ENCODE measurements around the gene INPP5A.
"Not testable (repeated sequence)": the region's sequence is repeated elsewhere in the genome, so short reads cannot be mapped to it uniquely, and the experiment has no call there.

The INPP5A gene

DNA sequence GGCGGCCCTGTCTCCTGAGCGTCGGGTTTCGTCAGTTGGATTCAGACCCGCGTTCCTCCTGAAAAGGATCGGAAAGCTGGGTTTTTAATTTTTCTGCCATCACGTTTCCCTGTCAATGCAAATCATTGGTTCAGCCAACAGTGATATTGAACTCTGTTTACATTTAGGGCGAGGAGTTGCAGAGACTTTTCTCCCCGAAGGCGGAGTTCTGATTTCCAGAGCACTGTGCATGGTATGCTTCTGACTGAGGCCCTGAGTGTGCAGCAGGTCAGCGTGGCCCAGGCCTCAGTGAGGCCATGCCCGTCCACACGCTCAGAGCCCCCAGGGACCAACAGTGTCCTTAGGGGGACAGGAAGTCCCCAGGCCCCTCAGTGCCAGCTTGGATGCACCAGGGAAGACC lies 221.3 kb downstream of the INPP5A start:
- no peak for DNase-seq (ENCODE audit: low read depth)
- Histone ChIP-seq H3K27me3 (replicated peaks; ENCODE audit: control insufficient read depth, insufficient read depth, low read length) (no peaks in the 10 kb centered on the region), H3K9me3 (ENCODE audit: control insufficient read depth, low read length) (no peaks in the 10 kb centered on the region), H3K4me3 (ENCODE audit: low read length) (no peak overlapping the region), H3K4me1 (ENCODE audit: control insufficient read depth, insufficient read depth, low read length) (no peaks in the 10 kb centered on the region), H3K36me3 (ENCODE audit: control insufficient read depth, insufficient read depth, low read length, severe bottlenecking) (peaks cover 28% of the 10 kb centered on the region), H3K9ac (ENCODE audit: low read length) (no peak overlapping the region)

DNA sequence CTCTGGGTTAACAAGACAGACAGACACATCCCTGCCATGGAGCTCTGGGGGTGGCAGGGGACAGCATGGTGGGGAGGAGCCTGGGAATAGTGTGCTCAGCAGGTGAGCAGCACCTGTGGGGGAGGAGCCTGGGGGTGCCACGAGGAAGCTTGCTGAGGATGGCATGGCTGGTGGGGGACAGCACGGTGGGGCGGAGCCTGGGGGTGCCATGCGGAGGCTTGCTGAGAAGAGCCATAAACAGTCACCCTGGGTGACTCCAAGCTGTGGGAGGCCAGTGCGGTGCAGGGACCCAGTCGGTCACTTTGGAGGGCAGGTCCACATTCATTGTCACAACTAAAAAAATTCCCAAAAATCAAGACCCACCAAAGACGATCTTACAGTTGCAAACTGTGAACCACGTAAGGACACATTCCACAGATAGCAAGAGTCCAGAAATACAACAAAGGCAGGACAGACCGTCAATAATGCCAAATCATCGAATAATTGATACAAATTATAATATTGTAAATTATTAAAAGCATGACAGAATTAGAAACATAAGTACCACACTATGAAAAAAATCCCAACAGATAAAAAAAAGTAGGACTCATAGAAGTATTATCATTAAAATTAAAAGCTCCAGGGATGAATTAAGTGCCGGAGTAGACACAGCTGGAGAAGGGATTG lies 223.9 kb downstream of the INPP5A start:
- H3K4me1 ChIP-seq (ENCODE audit: control insufficient read depth, insufficient read depth, low read length) = no peaks in the 10 kb centered on the region
- no peaks in the 10 kb centered on the region for H3K27me3 ChIP-seq (replicated peaks; ENCODE audit: control insufficient read depth, insufficient read depth, low read length)
- no peaks in the 10 kb centered on the region for H3K9me3 ChIP-seq (ENCODE audit: control insufficient read depth, low read length)
- H3K36me3 ChIP-seq (ENCODE audit: control insufficient read depth, insufficient read depth, low read length, severe bottlenecking) = peaks cover 10% of the 10 kb centered on the region
- DNase-seq (ENCODE audit: low read depth) = no peak
- no peak overlapping the region for H3K9ac ChIP-seq (ENCODE audit: low read length)
- no peak overlapping the region for H3K4me3 ChIP-seq (ENCODE audit: low read length)

DNA sequence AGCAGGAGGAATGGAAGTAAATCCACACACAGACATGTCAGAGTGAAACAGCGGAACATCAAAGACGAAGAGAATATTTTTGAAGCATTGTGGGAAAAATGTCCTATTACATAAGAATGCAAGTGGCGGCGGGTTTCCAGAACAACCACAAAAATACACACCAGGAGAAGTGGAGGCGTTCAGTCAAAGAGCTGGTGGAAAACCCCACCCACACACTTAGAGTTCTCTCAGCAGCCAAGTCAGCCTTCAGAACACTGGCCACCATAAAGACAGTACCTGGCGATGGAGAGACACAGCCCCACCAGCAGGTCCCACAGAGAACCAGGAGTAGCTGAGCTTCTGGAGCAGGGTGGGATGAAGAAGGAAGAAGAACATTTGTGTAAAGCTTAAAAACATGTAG lies 224.7 kb downstream of the INPP5A start:
- no peaks in the 10 kb centered on the region for H3K9me3 ChIP-seq (ENCODE audit: control insufficient read depth, low read length)
- no peaks in the 10 kb centered on the region for H3K4me1 ChIP-seq (ENCODE audit: control insufficient read depth, insufficient read depth, low read length)
- H3K4me3 ChIP-seq (ENCODE audit: low read length) = no peak overlapping the region
- no peaks in the 10 kb centered on the region for H3K27me3 ChIP-seq (replicated peaks; ENCODE audit: control insufficient read depth, insufficient read depth, low read length)
- no peak overlapping the region for H3K9ac ChIP-seq (ENCODE audit: low read length)
- no peak for DNase-seq (ENCODE audit: low read depth)
- peaks cover 10% of the 10 kb centered on the region for H3K36me3 ChIP-seq (ENCODE audit: control insufficient read depth, insufficient read depth, low read length, severe bottlenecking)

DNA sequence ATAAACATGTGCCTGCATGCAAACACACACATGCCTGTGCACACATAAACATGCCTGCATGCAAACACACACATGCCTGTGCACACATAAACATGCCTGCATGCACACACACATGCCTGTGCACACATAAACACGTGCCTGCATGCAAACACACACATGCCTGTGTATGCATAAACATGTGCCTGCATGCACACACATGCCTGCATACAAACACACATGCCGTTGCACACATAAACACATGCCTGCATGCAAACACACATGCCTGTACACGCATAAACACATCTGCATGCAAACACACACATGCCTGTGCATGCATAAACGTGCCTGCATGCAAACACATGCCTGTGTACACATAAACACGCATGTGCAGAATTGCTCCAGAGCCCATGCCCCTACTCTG lies 226.0 kb downstream of the INPP5A start:
- no peak overlapping the region for H3K9ac ChIP-seq (ENCODE audit: low read length)
- H3K4me1 ChIP-seq (ENCODE audit: control insufficient read depth, insufficient read depth, low read length) = no peaks in the 10 kb centered on the region

DNA sequence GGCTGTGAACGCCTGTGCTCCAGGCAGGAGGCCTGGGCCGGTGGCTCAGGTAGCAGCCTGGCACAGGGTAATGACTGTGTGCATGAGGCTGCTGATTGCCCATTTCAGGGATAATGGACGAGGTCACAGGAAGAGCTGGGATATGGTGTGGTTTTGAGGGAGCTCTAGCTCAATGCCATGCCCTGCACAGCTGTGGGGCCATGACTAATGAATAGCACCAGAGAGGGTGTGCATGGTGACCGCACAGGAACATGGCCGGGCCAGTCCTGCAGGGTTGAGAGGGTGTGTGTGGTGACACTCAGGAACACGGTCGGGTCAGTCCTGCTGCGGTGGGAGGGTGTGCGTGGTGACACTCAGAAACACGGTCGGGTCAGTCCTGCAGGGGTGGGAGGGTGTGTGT lies 226.5 kb downstream of the INPP5A start:
- peaks cover 14% of the 10 kb centered on the region for H3K36me3 ChIP-seq (ENCODE audit: control insufficient read depth, insufficient read depth, low read length, severe bottlenecking)
- no peak overlapping the region for H3K9ac ChIP-seq (ENCODE audit: low read length)
- no peaks in the 10 kb centered on the region for H3K27me3 ChIP-seq (replicated peaks; ENCODE audit: control insufficient read depth, insufficient read depth, low read length)
- H3K4me1 ChIP-seq (ENCODE audit: control insufficient read depth, insufficient read depth, low read length) = no peaks in the 10 kb centered on the region
- no peaks in the 10 kb centered on the region for H3K9me3 ChIP-seq (ENCODE audit: control insufficient read depth, low read length)
- H3K4me3 ChIP-seq (ENCODE audit: low read length) = no peak overlapping the region
- DNase-seq (ENCODE audit: low read depth) = no peak

More for the DNA sequence above, 226.0 kb downstream of the INPP5A start:
- no peaks in the 10 kb centered on the region for H3K9me3 ChIP-seq (ENCODE audit: control insufficient read depth, low read length)
- no peaks in the 10 kb centered on the region for H3K27me3 ChIP-seq (replicated peaks; ENCODE audit: control insufficient read depth, insufficient read depth, low read length)
- no peak overlapping the region for H3K4me3 ChIP-seq (ENCODE audit: low read length)
- no peak for DNase-seq (ENCODE audit: low read depth)
- peaks cover 10% of the 10 kb centered on the region for H3K36me3 ChIP-seq (ENCODE audit: control insufficient read depth, insufficient read depth, low read length, severe bottlenecking)

DNA sequence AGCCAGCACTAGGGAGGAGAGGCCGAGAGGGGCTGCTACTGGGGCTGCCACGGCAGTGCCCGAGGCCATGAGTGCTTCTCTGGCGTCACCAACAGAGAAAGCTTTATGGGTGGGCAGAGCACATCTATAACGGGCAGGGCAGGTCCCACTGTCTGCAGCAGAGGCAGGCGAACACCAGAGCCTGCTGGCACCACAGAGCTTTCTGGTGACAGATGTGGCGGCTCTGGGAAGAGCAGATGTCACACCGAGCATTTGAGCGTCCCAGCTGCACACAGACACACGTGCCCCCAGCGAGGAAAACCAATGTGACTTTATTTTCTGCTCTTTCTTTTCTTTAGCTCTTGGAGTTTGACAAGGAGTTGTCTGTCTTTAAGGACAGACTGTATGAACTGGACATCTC lies 227.8 kb downstream of the INPP5A start:
- no peak for DNase-seq (ENCODE audit: low read depth)
- H3K36me3 ChIP-seq (ENCODE audit: control insufficient read depth, insufficient read depth, low read length, severe bottlenecking) = peaks cover 16% of the 10 kb centered on the region
- no peak overlapping the region for H3K9ac ChIP-seq (ENCODE audit: low read length)
- no peaks in the 10 kb centered on the region for H3K27me3 ChIP-seq (replicated peaks; ENCODE audit: control insufficient read depth, insufficient read depth, low read length)
- H3K4me3 ChIP-seq (ENCODE audit: low read length) = no peak overlapping the region
- H3K9me3 ChIP-seq (ENCODE audit: control insufficient read depth, low read length) = no peaks in the 10 kb centered on the region
- H3K4me1 ChIP-seq (ENCODE audit: control insufficient read depth, insufficient read depth, low read length) = no peaks in the 10 kb centered on the region

DNA sequence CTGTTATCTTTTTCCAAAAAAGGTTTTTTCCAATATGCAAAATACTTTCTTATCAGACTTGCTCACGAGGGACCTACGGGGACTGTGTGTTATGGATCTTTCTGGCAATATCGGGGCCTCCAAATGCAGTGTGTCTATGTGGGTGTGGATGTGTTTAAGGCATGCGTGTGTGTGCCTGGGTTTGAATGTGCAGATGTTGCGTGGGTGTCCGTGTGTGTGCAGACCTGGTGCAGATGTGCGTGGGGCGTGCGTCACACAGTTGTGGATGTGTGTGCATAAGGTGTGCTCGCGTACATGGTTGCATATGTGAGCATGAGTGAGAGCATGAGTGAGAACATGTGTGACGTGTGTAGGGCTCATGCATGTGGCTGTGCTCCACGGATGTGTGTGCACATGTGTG lies 228.7 kb downstream of the INPP5A start:
- DNase-seq (ENCODE audit: low read depth) = no peak
- Histone ChIP-seq H3K9ac (ENCODE audit: low read length) (no peak overlapping the region), H3K9me3 (ENCODE audit: control insufficient read depth, low read length) (no peaks in the 10 kb centered on the region), H3K36me3 (ENCODE audit: control insufficient read depth, insufficient read depth, low read length, severe bottlenecking) (peaks cover 8% of the 10 kb centered on the region), H3K27me3 (replicated peaks; ENCODE audit: control insufficient read depth, insufficient read depth, low read length) (no peaks in the 10 kb centered on the region), H3K4me1 (ENCODE audit: control insufficient read depth, insufficient read depth, low read length) (no peaks in the 10 kb centered on the region), H3K4me3 (ENCODE audit: low read length) (no peak overlapping the region)

DNA sequence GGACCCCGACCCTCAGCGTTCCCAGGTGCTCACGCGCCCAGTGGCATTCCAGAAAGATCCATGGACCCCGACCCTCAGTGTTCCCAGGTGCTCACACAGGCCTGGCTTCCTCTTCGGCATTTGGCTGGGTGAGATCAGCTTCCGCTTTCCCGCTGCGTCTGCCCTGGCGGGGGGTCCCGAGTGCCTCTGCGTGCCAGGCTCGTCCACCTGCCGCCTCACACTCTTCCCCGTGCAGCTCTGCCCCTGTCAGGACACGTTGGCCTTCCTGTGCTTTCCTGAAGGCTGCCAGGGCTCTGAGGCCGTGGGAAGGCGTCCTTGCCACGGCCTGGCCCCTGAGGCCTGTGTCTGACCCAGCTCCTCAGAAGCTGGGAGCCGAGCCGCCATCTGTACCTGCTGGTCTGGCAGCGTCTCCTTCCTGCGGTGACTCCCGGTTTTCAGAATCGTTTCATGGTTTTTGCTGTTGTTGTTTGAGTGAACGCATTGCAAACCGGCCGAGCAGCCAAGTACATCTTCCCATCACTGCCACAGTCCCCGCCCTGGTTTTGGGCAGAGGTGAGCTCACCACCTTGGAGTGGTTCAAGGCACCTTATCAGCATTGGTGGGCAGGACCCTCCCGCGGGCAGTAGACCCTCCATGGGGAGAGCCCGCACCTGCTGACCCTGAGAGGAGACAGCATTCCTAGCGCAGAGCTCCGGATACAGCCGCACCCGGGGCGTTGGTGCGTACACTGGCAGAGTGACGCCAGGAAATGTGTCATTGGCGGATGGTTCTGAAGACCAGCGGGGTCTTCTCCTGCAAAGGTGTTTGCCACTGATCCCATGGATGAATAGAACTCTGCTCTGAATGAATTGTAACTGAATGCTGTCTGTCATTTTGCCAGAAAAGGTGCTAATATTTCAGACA lies 231.0 kb downstream of the INPP5A start:
- DNase-seq (ENCODE audit: low read depth) = no peak
- Histone ChIP-seq H3K4me1 (ENCODE audit: control insufficient read depth, insufficient read depth, low read length) (no peaks in the 10 kb centered on the region), H3K9me3 (ENCODE audit: control insufficient read depth, low read length) (no peaks in the 10 kb centered on the region), H3K4me3 (ENCODE audit: low read length) (no peak overlapping the region), H3K36me3 (ENCODE audit: control insufficient read depth, insufficient read depth, low read length, severe bottlenecking) (peaks cover 8% of the 10 kb centered on the region), H3K9ac (ENCODE audit: low read length) (no peak overlapping the region), H3K27me3 (replicated peaks; ENCODE audit: control insufficient read depth, insufficient read depth, low read length) (no peaks in the 10 kb centered on the region)

DNA sequence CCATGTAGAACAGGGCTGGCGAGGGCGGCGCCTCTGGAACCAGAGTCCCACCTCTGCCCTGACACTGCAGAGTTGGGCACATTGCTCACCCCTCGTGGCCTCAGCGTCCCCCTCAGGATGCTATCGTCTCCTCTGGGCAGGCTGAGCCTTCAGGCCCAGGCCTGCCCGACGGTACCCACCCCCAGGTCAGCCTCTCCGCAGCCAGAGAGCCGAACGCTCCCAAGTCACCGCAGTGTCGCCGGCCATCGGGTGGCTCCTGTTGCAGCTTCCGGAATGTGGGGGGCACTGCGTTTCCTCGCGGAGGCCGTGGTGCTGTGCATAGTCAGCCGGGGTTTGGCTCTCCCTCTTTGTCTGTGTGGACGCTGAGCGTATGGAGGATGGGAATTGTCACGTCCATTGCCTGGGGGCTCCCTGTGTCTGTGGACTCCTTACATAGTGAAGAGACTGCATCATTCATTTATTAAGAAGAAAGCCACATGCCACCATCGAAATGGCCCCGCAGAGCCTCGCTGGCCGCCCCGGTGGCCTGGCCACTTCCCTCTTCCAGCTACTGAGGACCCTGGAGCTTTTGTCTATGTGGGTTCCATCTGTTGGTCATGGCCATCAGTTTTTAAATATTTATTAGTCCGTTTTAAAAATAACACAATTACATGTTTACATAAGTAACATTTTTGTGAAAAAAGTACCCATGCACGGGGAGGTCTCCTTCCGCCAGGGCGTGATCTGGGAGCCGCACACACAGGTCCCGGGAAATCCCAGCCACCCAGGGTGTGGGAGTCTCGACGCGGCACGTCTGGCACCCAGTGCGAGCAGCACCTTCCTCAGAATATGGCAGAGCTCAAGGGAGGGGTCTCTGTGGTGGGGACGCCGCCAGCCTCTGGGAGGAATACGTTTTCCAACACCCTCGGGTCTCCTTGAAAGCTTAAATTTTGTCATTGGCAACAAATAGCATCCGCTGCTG lies 232.8 kb downstream of the INPP5A start:
- no peaks in the 10 kb centered on the region for H3K4me1 ChIP-seq (ENCODE audit: control insufficient read depth, insufficient read depth, low read length)
- no peak overlapping the region for H3K9ac ChIP-seq (ENCODE audit: low read length)
- peaks cover 8% of the 10 kb centered on the region for H3K36me3 ChIP-seq (ENCODE audit: control insufficient read depth, insufficient read depth, low read length, severe bottlenecking)
- DNase-seq (ENCODE audit: low read depth) = no peak
- no peaks in the 10 kb centered on the region for H3K9me3 ChIP-seq (ENCODE audit: control insufficient read depth, low read length)
- no peak overlapping the region for H3K4me3 ChIP-seq (ENCODE audit: low read length)
- H3K27me3 ChIP-seq (replicated peaks; ENCODE audit: control insufficient read depth, insufficient read depth, low read length) = no peaks in the 10 kb centered on the region

DNA sequence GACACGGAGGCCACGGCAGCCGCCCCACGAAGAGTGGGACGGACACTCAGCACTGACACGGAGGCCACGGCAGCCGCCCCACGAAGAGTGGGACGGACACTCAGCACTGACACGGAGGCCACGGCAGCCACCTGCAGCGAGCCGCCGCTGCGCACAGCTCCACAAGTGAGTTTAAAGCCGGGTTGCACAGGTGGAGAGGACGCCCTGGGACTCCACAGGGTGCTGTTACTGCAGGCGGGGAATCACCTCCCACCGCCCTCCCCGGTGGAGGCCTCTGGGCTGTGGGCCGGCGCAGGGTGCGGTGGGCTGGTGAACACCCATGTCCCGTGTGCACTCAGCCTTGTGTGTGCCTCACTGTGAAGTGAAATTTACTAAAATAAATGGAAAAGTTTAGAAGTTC lies 235.2 kb downstream of the INPP5A start:
- H3K9ac ChIP-seq (ENCODE audit: low read length); DNase-seq (ENCODE audit: low read depth); H3K27me3 ChIP-seq (replicated peaks; ENCODE audit: control insufficient read depth, insufficient read depth, low read length); H3K4me3 ChIP-seq (ENCODE audit: low read length); H3K9me3 ChIP-seq (ENCODE audit: control insufficient read depth, low read length); H3K4me1 ChIP-seq (ENCODE audit: control insufficient read depth, insufficient read depth, low read length): not testable (repeated sequence)
- H3K36me3 ChIP-seq (ENCODE audit: control insufficient read depth, insufficient read depth, low read length, severe bottlenecking) = peaks cover 11% of the 10 kb centered on the region

All from adipocyte (in vitro differentiated cells).